ENCODE measurements around the gene CCL23. TPM values are rescaled to one million over a fixed set of nuclear protein-coding genes. Genes with fewer than 3 reads are reported as not detected.

Gene CCL23
- total and polyA plus RNA-seq, 2 donors (not counting 3 experiments of a cell fraction or from before 2014, with no cell fraction given): 1.0 to 1.1 TPM

DNA sequence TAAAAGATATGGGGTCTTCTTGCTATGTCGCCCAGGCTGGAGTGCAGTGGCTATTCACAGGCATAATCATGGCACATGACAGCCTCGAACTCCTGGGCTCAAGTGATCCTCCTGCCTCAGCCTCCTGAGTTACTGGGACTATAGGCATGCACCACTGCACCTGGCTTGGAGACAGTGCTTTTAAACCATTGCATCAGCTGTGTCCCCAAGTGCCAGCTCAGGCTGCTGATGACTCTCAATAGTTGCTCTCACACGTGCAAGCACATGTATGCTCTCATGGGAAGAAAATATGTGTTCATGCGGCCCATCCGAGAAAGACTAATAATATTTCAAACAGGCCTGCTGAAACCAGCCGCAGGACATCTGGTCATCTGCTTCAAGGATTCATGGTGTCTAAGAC is 45.2 kb downstream of the CCL23 start:
- no peaks in the 10 kb centered on the region for H3K79me2 ChIP-seq (ENCODE audit: control insufficient read depth, insufficient read depth, low read length)
- peak overlapping the region; percentile 56 for H3K27ac ChIP-seq (ENCODE audit: insufficient read depth, low read depth, low read length)
- H3K36me3 ChIP-seq (ENCODE audit: control insufficient read depth in 2 of 2, extremely low read depth in 1 of 2, insufficient read depth in 2 of 2, low read length in 2 of 2): no peaks in the 10 kb centered on the region
- H4K20me1 ChIP-seq (replicated peaks; ENCODE audit: control insufficient read depth, extremely low read depth, insufficient read depth, low read length): no peaks in the 10 kb centered on the region
- H3K9me3 ChIP-seq (replicated peaks; ENCODE audit: control insufficient read depth, insufficient read depth, low read length): no peaks in the 10 kb centered on the region
- no peak for FAIRE-seq
- BruUV-seq (replicated peaks): no TSS peak
- DNase-seq (ENCODE audit: low read depth, low spot score): no peak
- no peaks in the 10 kb centered on the region for H3K9me1 ChIP-seq (replicated peaks; ENCODE audit: control insufficient read depth, extremely low read depth, insufficient read depth, low read length)
- intact Hi-C loops (cut with micrococcal nuclease) (no loop called here), dilution Hi-C loops (cut with MboI; ENCODE audit: extremely low pct_ligation_motif_present, low sequenced_read_pairs) (no loop called here)
- TF ChIP-seq FOS (IDR thresholded peaks at IDR 0.05; ENCODE audit: borderline replicate concordance, insufficient read depth, low read length): no peak
- no peak for TF ChIP-seq GATA2 (IDR thresholded peaks at IDR 0.05; ENCODE audit: insufficient read depth, insufficient read length, low read depth, low read length)
- TF ChIP-seq MYC (IDR thresholded peaks at IDR 0.05; ENCODE audit: low read depth, low read length): no peak
- TF ChIP-seq, protein P1, sequence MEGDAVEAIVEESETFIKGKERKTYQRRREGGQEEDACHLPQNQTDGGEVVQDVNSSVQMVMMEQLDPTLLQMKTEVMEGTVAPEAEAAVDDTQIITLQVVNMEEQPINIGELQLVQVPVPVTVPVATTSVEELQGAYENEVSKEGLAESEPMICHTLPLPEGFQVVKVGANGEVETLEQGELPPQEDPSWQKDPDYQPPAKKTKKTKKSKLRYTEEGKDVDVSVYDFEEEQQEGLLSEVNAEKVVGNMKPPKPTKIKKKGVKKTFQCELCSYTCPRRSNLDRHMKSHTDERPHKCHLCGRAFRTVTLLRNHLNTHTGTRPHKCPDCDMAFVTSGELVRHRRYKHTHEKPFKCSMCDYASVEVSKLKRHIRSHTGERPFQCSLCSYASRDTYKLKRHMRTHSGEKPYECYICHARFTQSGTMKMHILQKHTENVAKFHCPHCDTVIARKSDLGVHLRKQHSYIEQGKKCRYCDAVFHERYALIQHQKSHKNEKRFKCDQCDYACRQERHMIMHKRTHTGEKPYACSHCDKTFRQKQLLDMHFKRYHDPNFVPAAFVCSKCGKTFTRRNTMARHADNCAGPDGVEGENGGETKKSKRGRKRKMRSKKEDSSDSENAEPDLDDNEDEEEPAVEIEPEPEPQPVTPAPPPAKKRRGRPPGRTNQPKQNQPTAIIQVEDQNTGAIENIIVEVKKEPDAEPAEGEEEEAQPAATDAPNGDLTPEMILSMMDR (IDR thresholded peaks at IDR 0.05; ENCODE audit: extremely low read depth in 1 of 2, insufficient read depth in 1 of 2, low read depth in 1 of 2, low read length in 2 of 2): no peak
- peak overlapping the region; percentile 7 for H2AFZ ChIP-seq (ENCODE audit: low read depth, low read length)
- no peak overlapping the region for H3K9ac ChIP-seq (replicated peaks; ENCODE audit: extremely low read depth, insufficient read depth, low read length)
- no peak overlapping the region for H3K4me2 ChIP-seq (ENCODE audit: insufficient read depth, low read length)
- H3K4me1 ChIP-seq (ENCODE audit: control insufficient read depth, extremely low read depth, insufficient read depth, low read length): peaks cover 36% of the 10 kb centered on the region
- ChIA-PET POLR2A (interaction anchor here (1.6 kb wide), 1 partner anchor 100 kb away, joined by 5 read pairs; no protein-coding TSS in a partner anchor), CTCF (interaction anchor here (0.7 to 13.0 kb wide), 7 partner anchors 9 to 176 kb away, joined by 3 to 467 read pairs (median 5); no protein-coding TSS in a partner anchor)
- H3K4me3 ChIP-seq (replicated peaks in 1 of 3; ENCODE audit: insufficient read depth in 1 of 3, low read depth in 1 of 3, low read length in 3 of 3): no peak overlapping the region
- H3K27me3 ChIP-seq (ENCODE audit: control insufficient read depth in 2 of 2, insufficient read depth in 2 of 2, low read length in 2 of 2): no peaks in the 10 kb centered on the region

DNA sequence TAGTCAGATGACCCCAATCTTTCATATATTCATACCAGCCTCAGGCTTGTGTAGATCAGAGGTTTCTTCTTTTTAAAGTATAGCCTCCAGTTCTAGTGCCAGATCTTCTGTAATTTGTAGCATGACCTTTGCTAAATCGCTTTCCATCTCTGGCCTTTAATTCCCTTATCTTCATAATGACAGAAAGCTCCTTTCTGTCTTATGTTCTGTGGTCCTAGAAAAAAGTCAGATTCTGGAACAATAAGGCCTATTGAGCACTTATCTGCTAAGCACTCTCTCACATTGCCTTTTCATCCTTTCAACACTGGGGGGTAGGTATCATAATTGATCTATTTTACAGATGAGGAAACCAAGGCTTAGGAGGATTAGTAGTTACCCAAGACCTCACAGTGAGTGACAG is 45.7 kb downstream of the CCL23 start:
- Histone ChIP-seq H3K4me3 (replicated peaks in 1 of 3; ENCODE audit: insufficient read depth in 1 of 3, low read depth in 1 of 3, low read length in 3 of 3) (no peak overlapping the region), H3K79me2 (ENCODE audit: control insufficient read depth, insufficient read depth, low read length) (no peaks in the 10 kb centered on the region), H3K4me2 (ENCODE audit: insufficient read depth, low read length) (no peak overlapping the region), H3K9me1 (replicated peaks; ENCODE audit: control insufficient read depth, extremely low read depth, insufficient read depth, low read length) (no peaks in the 10 kb centered on the region), H3K36me3 (ENCODE audit: control insufficient read depth in 2 of 2, extremely low read depth in 1 of 2, insufficient read depth in 2 of 2, low read length in 2 of 2) (no peaks in the 10 kb centered on the region), H3K27ac (ENCODE audit: insufficient read depth, low read depth, low read length) (no peak overlapping the region), H3K9ac (replicated peaks; ENCODE audit: extremely low read depth, insufficient read depth, low read length) (no peak overlapping the region), H2AFZ (ENCODE audit: low read depth, low read length) (no peak overlapping the region), H3K9me3 (replicated peaks; ENCODE audit: control insufficient read depth, insufficient read depth, low read length) (no peaks in the 10 kb centered on the region), H4K20me1 (replicated peaks; ENCODE audit: control insufficient read depth, extremely low read depth, insufficient read depth, low read length) (no peaks in the 10 kb centered on the region), H3K27me3 (ENCODE audit: control insufficient read depth in 2 of 2, insufficient read depth in 2 of 2, low read length in 2 of 2) (no peaks in the 10 kb centered on the region), H3K4me1 (ENCODE audit: control insufficient read depth, extremely low read depth, insufficient read depth, low read length) (peaks cover 36% of the 10 kb centered on the region)
- POLR2A ChIA-PET: no interaction called here
- no peak for FAIRE-seq
- BruUV-seq (replicated peaks): no TSS peak
- TF ChIP-seq POLR2AphosphoS5 (IDR thresholded peaks at IDR 0.05; ENCODE audit: insufficient read depth, low read depth, low read length): no peak
- no peak for TF ChIP-seq EZH2 (IDR thresholded peaks at IDR 0.05; ENCODE audit: borderline replicate concordance, low read depth, low read length, severe bottlenecking)
- TF ChIP-seq GATA2 (IDR thresholded peaks at IDR 0.05; ENCODE audit: insufficient read depth, insufficient read length, low read depth, low read length): no peak
- no peak for TF ChIP-seq JUN (IDR thresholded peaks at IDR 0.05; ENCODE audit: borderline replicate concordance, insufficient read depth, insufficient read length, low read depth)
- no peak for TF ChIP-seq FOS (IDR thresholded peaks at IDR 0.05; ENCODE audit: borderline replicate concordance, insufficient read depth, low read length)
- intact Hi-C loops (cut with micrococcal nuclease): no loop called here
- dilution Hi-C loops (cut with MboI; ENCODE audit: extremely low pct_ligation_motif_present, low sequenced_read_pairs): no loop called here
- CTCF ChIA-PET: interaction anchor here (1.2 to 13.0 kb wide), 5 partner anchors 33 to 511 kb away, joined by 4 to 467 read pairs (median 125); no protein-coding TSS in a partner anchor
- no peak for DNase-seq (ENCODE audit: low read depth, low spot score)

Measured in endothelial cell of umbilical vein (primary cell).